GF-D8 (cell line): Measurements from ENCODE around the gene THADA.

ENCODE experiments used
- DNase-seq: peaks from one replicate; lab custom pipeline; 2025; lab: John Stamatoyannopoulos, UW

Gene THADA

DNA sequence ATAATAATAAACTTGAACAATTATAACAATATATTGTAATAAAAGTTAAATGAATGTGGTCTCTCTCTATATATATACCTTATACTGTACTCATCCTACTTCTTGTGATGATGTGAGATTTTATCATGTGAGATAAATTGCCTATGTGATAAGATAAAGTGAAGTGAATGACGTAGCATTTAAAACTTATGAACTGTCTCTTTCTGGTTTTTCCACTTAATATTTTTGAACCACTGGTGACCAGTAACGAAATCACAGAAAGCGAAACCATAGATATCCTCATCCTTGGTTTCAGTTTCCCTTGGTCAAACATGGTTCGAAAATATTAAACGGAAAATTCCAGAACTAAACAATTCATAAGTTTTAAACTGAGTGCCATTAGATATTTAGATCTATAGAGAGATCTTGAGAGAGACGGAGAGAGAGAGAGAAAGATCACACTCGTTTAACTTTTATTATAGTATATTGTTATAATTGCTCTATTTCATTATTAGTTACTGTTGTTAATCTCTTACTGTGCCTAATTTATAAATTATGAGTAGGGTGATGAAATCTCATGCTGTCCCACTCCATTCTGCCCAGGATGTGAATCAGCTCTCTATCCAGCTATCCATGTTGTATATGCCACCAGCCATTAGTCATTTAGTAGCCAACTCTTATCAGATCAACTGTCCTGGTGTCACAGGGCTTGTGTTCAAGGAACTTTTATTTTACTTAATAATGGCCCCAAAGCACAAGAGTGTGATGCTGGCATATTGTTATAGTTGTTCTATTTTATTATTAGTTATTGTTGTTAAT, 156.8 kb downstream of the THADA start:
- DNase-seq = no peak

- DNase-seq = no peak
These were observed 157.5 kb downstream of the THADA start for GRCh38 chr2:43438342-43438741.

DNA sequence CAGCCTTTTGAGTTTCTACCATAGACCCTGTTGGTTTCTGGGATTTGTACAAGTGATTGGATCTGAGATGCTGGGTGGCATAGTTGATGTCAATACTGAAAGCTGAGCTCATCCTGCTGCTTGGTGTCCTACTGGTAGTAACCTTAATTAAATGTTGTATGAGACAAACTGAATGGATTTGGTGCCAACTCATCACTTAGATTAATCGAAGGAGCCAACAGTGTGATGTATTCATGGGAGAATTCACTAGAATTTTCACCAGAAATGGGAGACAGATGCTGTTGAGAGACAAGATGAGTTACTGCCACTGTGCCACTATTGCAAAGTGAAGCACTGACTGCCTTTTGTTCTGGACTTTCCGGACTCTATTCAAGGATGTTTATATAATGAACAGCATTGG, 158.5 kb downstream of the THADA start:
- DNase-seq = no peak

DNA sequence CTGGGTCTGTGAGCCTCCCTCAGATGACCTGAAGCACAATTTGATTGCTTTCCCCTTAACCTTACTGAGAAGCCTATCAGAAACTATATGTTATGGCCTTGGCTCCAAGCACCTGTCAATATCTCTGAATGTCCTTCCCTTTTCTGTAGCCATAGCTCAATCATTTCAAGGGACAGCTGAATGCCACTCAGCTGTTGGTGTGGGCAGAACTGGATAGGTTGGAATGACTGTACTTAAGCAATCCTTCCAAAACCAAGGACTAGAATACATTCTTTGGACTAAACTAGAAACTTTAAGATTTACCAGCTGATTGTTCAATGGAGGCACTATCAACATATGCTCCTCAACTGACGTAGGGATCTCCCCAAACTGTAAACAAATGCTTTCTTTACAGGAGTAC, 159.4 kb downstream of the THADA start:
- DNase-seq = no peak

- DNase-seq = no peak
These were observed 160.1 kb downstream of the THADA start for GRCh38 chr2:43435746-43436145.

- no peak for DNase-seq
These were observed 165.3 kb downstream of the THADA start for GRCh38 chr2:43430489-43430888.

DNA sequence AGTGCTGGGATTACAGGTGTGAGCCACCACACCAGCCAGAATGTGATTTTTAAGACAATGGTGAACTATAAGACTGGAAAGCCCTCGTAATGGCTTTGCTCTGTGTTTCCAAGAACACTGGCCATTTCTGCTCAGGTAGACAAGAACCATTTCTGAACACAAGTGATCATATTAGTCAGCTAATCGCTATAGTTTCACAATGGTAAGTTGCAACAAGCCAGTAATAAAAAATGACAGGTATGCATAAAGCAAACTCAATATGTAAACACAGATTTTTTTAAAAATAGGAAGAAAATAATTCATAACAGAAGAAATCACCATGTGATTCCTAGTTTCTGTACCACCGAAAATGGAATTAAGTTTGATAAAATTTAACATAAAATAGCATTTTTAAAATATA, 166.5 kb downstream of the THADA start:
- no peak for DNase-seq

- DNase-seq = no peak
These were observed 168.8 kb downstream of the THADA start for GRCh38 chr2:43427032-43427424.

- peak; percentile 86 for DNase-seq
These were observed 169.4 kb downstream of the THADA start for GRCh38 chr2:43426305-43427031.

GRCh38 chr2:43425659-43426058, 170.2 kb downstream of the THADA start:
- DNase-seq = no peak

DNA sequence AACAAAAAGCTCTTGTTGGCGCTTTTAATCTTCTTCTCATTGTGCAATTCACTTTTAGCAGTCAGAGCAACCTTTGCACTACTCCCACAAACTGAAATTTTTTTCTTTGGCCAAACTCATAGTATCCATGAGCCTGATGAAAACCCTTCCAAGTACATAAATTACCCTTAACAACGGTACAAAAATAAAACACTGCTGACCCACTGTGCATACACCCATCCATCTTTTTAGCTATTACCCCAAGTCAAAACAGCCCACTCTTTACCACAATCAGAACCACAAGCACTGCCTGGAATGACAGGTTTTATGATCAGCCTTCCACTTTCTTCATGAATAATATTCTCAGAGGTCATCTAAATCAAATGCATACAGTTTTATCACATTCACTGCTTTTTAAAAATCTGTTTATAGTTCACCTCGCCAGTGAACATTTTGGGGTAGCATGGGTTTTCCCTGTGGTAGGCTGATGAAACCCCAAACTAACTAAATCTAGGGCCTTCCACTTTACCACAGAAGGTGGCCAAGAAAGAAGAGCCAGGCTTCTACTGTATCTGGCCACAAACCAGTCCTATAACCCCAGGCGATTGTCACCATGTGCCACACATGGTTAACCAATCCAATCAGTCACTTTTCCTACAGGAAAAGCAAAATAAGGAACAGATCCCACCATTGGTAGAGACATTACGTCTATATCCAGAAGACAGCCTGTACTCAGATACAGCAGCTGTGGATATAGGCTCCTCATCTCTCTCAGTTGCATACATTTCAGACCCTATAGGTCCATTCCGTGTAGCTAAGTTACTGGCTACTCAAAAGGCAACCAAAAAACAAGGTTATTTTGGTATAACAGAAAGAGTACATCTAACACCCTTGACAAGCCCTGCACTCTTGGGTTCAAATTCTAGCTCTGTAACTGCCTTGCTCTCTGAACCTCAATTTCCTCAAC, 171.3 kb downstream of the THADA start:
- no peak for DNase-seq

- DNase-seq = no peak
These were observed 171.9 kb downstream of the THADA start for GRCh38 chr2:43423941-43424261.

DNA sequence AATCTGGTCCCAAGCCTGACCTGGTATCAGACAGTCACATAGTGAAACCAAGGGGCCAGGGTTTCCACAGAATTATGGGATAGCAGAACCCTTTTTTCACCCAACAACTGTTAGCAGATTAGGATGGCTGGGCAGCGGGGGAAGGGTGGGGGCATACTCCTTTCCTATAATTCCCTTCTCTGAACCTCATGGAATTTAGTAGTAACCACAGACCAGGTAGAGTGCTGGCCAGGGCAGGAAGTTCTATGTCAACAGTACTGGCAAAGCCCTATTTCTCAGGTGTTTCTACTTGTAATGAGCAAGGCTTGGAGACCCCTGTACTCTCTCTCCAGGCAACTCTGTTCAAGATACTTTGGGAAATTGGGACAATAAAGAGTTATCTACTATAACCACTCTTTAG, 174.6 kb downstream of the THADA start:
- no peak for DNase-seq

DNA sequence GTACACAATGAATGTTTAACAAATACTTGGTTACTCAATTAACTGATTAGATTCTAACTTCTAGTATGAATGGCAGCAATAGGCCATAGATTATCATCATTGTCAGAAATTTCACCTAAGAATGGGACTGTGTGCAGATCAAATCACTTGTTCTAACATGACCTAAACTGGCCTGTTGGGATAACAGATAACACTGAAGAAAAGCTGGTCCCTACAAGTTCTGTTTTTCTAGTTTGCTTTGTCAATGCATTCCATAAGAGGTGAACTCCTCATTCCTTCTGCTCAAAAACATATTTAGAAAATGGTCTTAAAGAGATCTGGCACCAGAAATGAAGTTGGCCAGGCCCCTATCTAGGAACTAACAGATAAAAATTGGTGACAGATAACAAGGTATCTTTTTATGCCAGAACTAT, 175.4 kb downstream of the THADA start:
- DNase-seq = no peak

- DNase-seq = no peak
These were observed 176.0 kb downstream of the THADA start for GRCh38 chr2:43419876-43420275.

DNA sequence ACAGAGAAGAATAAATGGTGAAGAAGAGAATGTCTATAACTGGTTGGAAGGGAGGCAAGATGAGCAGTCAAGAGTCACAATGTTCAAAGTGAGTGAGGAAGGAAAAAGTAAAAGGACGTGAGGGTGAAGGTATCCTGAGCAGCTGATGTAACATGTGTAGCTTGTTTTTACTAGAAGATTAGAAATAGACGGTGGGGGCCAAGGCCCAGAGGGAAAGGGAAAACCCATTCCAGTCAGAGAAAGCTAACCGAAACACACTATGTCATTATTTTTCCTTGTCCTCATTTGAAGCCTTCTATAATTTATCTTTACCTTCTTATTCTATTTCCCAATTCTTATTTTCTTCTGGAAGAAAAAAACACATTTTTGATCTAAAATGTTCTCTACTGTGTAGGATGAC, 176.6 kb downstream of the THADA start:
- no peak for DNase-seq

GRCh38 chr2:43418680-43419079, 177.2 kb downstream of the THADA start:
- no peak for DNase-seq

DNA sequence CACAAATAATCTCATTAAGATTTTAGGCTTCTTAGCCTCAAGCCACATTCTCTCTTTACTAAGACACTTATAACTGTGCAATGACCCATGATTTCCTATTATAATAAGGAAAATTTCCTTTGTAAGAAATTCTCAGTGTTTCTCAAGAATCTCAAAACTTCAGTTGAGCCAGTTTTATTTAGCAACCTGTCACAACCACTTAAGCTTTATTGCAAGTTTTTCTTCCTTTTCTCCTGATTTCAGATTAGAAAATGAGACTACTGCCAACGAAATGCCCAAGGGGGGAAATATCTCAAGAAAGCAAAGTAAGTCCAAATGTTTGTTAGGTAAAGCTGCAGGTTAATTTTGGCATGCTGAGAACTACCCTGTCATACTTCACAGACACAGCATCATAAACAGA, 178.5 kb downstream of the THADA start:
- DNase-seq = peak; percentile 67

GRCh38 chr2:43415592-43415991, 180.2 kb downstream of the THADA start:
- no peak for DNase-seq

DNA sequence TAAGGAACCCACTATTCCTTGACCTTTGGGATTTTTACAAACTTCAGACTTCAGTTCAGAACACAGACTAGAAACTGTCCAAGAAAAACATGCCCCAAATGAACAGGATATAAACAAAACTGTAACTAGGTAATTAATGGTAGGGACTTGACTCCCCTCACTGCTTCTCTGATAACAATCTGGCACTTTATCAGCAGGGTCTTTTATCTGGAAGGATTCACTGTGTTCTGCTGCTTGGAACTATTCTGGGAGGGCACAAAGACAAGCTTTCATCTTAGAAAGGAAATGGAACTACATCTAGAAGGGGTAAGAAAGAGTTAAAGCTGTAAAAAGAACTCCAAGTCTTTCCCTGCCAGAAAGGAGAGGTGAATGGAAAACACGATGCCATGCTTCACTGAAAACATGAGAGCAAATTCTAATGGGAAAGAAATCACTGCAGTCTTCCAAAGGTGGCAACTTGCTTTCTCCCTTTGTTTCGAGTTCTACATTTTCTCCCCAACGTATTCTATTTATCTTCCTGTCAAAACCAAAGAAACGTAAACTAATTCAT, 181.2 kb downstream of the THADA start:
- no peak for DNase-seq

DNA sequence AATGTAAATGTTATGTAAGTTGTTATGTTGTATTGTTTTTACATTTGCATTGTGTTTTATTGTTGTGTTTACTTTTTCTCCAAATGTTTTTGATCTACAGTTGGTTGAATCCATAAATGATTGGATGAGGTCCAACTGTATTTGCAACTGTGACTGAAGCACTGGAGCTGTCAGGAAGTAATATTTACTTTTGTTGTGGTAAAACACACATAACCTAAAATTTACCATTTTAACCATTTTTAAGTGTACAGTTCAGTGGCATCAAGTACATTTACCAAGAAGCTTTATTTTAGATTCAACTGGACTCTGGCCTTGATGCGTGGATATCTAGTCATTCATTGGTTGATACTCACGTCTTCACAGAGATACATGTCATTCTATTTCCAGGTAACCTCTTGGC, 181.8 kb downstream of the THADA start:
- no peak for DNase-seq

DNA sequence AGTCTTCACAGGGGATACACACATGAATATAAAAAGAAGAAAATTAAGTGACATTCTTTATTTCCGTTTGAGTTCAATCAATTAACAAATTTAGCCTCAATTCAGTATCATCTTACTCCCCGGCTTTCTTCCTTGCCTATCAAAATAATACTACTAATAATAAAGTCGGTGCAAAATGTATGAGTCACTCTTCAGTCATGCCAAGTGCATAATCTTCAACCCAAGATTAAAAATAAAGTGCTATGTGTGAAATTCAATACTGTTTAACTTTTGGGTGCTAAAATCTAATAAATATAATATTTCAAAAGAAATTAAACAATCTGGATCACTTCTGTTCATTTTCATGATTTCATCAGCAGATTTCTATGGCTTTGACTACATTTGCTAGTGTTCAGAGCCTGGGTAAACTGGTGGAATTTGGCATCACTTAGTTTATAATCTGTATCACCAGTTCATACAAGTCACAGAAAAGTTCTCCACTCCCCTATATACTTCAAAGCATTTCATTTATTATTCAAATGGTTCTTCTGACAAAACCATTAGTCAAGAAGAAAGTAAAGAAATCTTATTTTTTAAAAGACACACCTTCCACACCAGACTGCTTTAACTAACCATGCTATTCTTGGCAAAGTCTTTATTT, 183.6 kb downstream of the THADA start:
- DNase-seq = no peak
